DMS53 treated with DMSO at 0.1 percent for 48 hours (cell line): ENCODE measurements around the gene SLC13A1.
A peak's percentile ranks its signal among the peaks of the same experiment; 100 is the strongest.
"Not testable (repeated sequence)": the region's sequence is repeated elsewhere in the genome, so short reads cannot be mapped to it uniquely, and the experiment has no call there.

Source experiments
- DNase-seq: peaks from one replicate; lab custom pipeline; 2025; ENCODE audit not compliant: unreplicated experiment; lab: John Stamatoyannopoulos, UW

SLC13A1 gene

GRCh38 chr7:123199883-123200282 lies at the start of gene SLC13A1:
SLC13A1 (minus strand) TSS chr7:123199969; CDS start chr7:123199946, 23 bp downstream.
- no peak for DNase-seq

GRCh38 chr7:123244768-123245167 lies 45.0 kb upstream of the SLC13A1 start:
- no peak for DNase-seq

- peak; percentile 49 for DNase-seq
These were observed 42.8 kb upstream of the SLC13A1 start for GRCh38 chr7:123242467-123243092.

- no peak for DNase-seq
These were observed 42.0 kb upstream of the SLC13A1 start for GRCh38 chr7:123241809-123242208.

GRCh38 chr7:123231021-123232000 lies 31.5 kb upstream of the SLC13A1 start:
- no peak for DNase-seq

GRCh38 chr7:123230603-123231002 lies 30.8 kb upstream of the SLC13A1 start:
- DNase-seq, result no peak

GRCh38 chr7:123230147-123230546 lies 30.4 kb upstream of the SLC13A1 start:
- no peak for DNase-seq

- DNase-seq, result no peak
These were observed 29.7 kb upstream of the SLC13A1 start for GRCh38 chr7:123229426-123229825.

GRCh38 chr7:123227666-123228065 lies 27.9 kb upstream of the SLC13A1 start:
- not testable (repeated sequence) for DNase-seq

GRCh38 chr7:123220396-123220795 lies 20.6 kb upstream of the SLC13A1 start:
- DNase-seq, result no peak

GRCh38 chr7:123218866-123219265 lies 19.1 kb upstream of the SLC13A1 start:
- no peak for DNase-seq

- no peak for DNase-seq
These were observed 17.1 kb upstream of the SLC13A1 start for GRCh38 chr7:123216825-123217224.

GRCh38 chr7:123215350-123215749 lies 15.6 kb upstream of the SLC13A1 start:
- DNase-seq, result no peak

GRCh38 chr7:123211545-123211944 lies 11.8 kb upstream of the SLC13A1 start:
- no peak for DNase-seq

GRCh38 chr7:123210986-123211385 lies 11.2 kb upstream of the SLC13A1 start:
- DNase-seq, result no peak

GRCh38 chr7:123209786-123210185 lies 10.0 kb upstream of the SLC13A1 start:
- DNase-seq, result no peak

- DNase-seq, result peak; percentile 27
These were observed 9.0 kb upstream of the SLC13A1 start for GRCh38 chr7:123208793-123209192.

- no peak for DNase-seq
These were observed 4.6 kb upstream of the SLC13A1 start for GRCh38 chr7:123204206-123204835.

- no peak for DNase-seq
These were observed 2.1 kb upstream of the SLC13A1 start for GRCh38 chr7:123201901-123202300.

GRCh38 chr7:123198668-123199652 lies 809 bp downstream of the SLC13A1 start:
- DNase-seq, result no peak
